Effector memory CD8-positive, alpha-beta T cell (primary cell): ENCODE measurements around the gene LRRC42.
A peak's percentile ranks its signal among the peaks of the same experiment; 100 is the strongest.

ENCODE experiments used
- ATAC-seq: fragments of 150-1000 bp; cut with Tn5 transposase; replicated peaks from 2 replicates; pipeline ENCODE4 v1.10.0; 2021; ENCODE audit warnings: mild to moderate bottlenecking, moderate library complexity
- DNase-seq, 3 experiments: peaks; one replicate each; pipeline ENCODE4 v3.0.0; 2021
- H3K27ac Mint-ChIP-seq, 2 donors: one replicate each; pipeline ENCODE4 v1.8.0; 2022; ENCODE audit warnings: mild to moderate bottlenecking in 2 of 2, mixed read lengths in 2 of 2, moderate library complexity in 2 of 2
- H3K27me3 Mint-ChIP-seq, 2 donors: one replicate each; pipeline ENCODE4 v1.8.0; 2022; ENCODE audit warnings: mixed read lengths in 2 of 2
- H3K36me3 Mint-ChIP-seq: one replicate; pipeline ENCODE4 v1.8.0; 2022; ENCODE audit warnings: mild to moderate bottlenecking, moderate library complexity, mixed read lengths; ENCODE audit not compliant: insufficient read depth
- H3K4me1 Mint-ChIP-seq, 2 donors: one replicate each; pipeline ENCODE4 v1.8.0; 2022; ENCODE audit warnings: low read depth in 2 of 2, mixed read lengths in 2 of 2
- H3K4me3 Mint-ChIP-seq, 2 donors: one replicate each; pipeline ENCODE4 v1.8.0; 2022; ENCODE audit warnings: mild to moderate bottlenecking in 2 of 2, mixed read lengths in 2 of 2, moderate library complexity in 2 of 2
- H3K9me3 Mint-ChIP-seq, 2 donors: one replicate each; pipeline ENCODE4 v1.8.0; 2022; ENCODE audit warnings: mixed read lengths in 2 of 2
- total RNA-seq, 9 experiments: gene quantifications; one replicate each; lab custom pipeline; 2026; lab: John Stamatoyannopoulos, UW

LRRC42 gene
- total RNA-seq = 7.9 to 26.2 (median 13.2) reads per million in 9 experiments

GRCh38 chr1:53946252-53947171 lies at the start of gene LRRC42:
TSS of gene LRRC42 (plus strand) at chr1:53946350. CDS start at chr1:53952000, 5,650 bp downstream.
- Mint-ChIP-seq H3K9me3 (no peaks in the 10 kb centered on the region), H3K4me3 (peak within 1 kb of the TSS; percentile 93 to 98), H3K27me3 (no peaks in the 10 kb centered on the region), H3K27ac (peak within 1 kb of the TSS; percentile 96 to 97), H3K4me1 (peaks cover 29 to 36% of the 10 kb centered on the region in 2 donors), H3K36me3 (peaks cover 14% of the 10 kb centered on the region)
- ATAC-seq (peak; percentile 63), DNase-seq (no peak)

GRCh38 chr1:53896635-53897229 lies 49.4 kb upstream of the LRRC42 start:
- Mint-ChIP-seq H3K9me3 (no peaks in the 10 kb centered on the region), H3K4me3 (no peak overlapping the region), H3K27me3 (peaks cover 0 to 7% of the 10 kb centered on the region in 2 donors)

DNA sequence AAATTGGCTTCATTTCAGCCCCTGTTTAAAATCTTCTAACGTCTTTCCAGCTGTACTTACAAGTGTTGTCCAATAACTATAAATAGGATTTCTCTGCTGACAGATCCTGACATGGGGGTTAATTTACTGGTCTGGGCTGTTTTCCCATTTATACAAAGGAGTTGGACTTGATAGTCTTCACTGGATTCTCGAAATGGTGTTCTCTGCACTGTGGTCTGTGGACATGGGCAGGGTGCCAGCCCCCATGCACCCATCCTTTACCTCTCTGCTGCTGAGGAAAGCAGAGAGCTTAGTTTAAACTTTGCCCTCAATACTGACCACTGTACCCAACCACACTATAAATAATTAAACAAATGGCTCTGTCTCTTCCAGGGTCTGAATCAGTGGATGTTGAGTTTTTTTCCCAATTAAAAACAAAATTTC lies 46.9 kb upstream of the LRRC42 start:
- DNase-seq (no peak), ATAC-seq (no peak)
- Mint-ChIP-seq H3K4me1 (no peaks in the 10 kb centered on the region), H3K9me3 (no peaks in the 10 kb centered on the region), H3K4me3 (no peak overlapping the region), H3K27ac (no peak overlapping the region), H3K36me3 (no peaks in the 10 kb centered on the region), H3K27me3 (peaks cover 0 to 7% of the 10 kb centered on the region in 2 donors)

More at GRCh38 chr1:53896635-53897229, 49.4 kb upstream of the LRRC42 start:
- Mint-ChIP-seq H3K27ac (no peak overlapping the region), H3K4me1 (no peaks in the 10 kb centered on the region), H3K36me3 (no peaks in the 10 kb centered on the region)
- DNase-seq (no peak), ATAC-seq (no peak)

DNA sequence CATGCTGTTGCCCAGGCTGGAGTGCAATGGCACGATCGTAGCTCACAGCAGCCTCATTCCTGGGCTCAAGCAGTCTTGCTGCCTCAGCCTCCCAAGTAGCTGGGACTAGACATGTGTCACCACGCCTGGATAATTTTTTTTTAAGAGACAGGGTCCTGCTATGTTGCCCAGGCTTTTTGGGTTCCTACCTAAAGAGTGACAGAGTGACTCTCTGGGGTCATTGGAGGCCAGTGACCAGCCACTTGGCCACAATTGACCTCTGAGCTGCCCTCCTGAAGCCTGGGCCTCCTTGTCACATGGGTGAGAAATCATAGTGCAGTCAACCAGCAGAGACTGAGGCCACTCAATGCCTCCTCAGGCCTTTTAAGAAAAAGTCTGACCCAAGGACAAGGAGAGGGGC lies 46.4 kb upstream of the LRRC42 start:
- Mint-ChIP-seq H3K27me3 (peaks cover 0 to 7% of the 10 kb centered on the region in 2 donors), H3K4me3 (no peak overlapping the region), H3K4me1 (no peaks in the 10 kb centered on the region), H3K27ac (no peak overlapping the region), H3K9me3 (no peaks in the 10 kb centered on the region), H3K36me3 (no peaks in the 10 kb centered on the region)
- no peak for DNase-seq
- ATAC-seq = no peak

DNA sequence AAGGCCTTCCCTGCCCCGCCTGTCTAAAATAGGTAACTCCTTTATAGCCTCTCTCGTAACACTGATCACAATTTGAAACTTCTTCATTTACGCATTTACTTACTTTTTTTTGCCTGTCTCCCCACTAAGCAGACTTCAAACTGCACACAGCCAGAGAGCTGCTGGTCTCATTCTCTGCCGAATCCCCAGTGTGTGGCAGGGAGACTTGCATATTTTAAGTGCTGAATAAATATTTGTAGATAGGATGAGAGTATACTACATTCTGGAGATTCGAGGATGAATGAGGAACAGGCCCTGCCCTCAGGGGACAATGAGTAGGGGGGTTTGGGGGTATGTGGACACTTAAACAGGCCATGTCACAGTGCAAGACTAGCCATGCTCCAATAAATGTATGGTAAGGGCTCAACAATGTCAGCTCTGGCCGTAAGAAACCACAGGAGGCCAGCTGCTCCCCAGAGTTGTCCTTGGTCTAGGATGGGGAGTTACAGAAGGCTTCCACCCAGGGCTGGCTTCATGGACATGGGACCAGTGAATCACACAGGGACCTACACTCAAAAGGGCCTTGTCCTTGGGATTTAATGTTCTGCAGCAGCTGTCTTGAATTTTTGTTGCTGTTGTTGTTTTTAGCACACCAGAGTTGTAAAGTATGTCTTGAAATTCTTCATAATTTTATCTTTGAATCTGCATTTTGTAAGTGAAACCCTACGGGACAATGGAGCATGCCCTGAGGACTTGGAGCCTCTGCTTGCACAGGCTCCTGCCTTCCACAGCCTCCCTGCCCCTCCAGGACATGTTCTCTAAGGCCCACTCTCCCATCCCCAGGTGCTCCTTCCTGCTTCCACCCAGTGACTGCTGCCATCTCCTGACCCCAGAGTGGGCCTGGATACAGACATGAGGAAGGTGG lies 43.7 kb upstream of the LRRC42 start:
- Mint-ChIP-seq H3K4me3 (no peak overlapping the region), H3K4me1 (no peaks in the 10 kb centered on the region), H3K27me3 (no peaks in the 10 kb centered on the region), H3K9me3 (no peaks in the 10 kb centered on the region), H3K27ac (peak overlapping the region in 1 of 2 donors; percentile 22), H3K36me3 (no peaks in the 10 kb centered on the region)
- no peak for ATAC-seq
- no peak for DNase-seq

DNA sequence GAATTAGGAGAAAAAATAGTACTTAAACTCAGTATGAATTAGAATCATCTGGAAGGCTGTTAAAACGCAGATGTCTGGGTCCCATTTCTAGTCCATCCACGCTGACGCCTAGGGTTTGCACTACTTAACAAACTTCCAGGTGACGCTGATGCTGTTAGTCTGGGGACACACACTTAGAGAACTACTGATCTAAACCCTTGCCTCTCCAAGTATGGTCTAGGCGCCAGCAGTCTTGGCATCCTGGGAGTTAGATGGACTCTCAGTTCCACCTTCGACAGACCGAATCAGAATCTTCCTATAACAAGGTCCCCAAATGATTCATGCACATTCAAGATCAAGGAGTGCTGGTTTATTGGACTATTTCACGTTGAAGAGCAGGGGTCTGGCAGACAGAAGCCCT lies 40.6 kb upstream of the LRRC42 start:
- H3K27ac Mint-ChIP-seq = no peak overlapping the region
- H3K4me3 Mint-ChIP-seq = no peak overlapping the region
- DNase-seq = no peak

DNA sequence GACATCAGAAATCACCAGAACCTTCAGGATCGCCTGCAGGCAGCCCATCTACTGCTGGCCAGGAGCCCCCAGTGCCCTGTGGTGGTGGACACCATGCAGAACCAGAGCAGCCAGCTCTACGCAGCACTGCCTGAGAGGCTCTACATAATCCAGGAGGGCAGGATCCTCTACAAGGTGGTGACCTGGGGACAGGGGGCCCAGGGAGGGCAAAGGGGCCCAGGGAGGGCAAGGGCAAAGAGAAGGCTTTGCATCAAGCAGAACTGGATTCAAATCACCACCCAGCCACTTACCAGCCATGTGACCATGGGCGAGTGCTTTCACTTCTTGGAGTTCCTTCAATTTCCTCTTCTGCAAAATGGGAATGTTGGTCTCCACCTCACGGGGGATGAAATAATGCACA lies 40.0 kb upstream of the LRRC42 start:
- Mint-ChIP-seq H3K36me3 (no peaks in the 10 kb centered on the region), H3K4me1 (no peaks in the 10 kb centered on the region), H3K9me3 (no peaks in the 10 kb centered on the region), H3K27me3 (no peaks in the 10 kb centered on the region), H3K4me3 (no peak overlapping the region), H3K27ac (no peak overlapping the region)
- DNase-seq (no peak), ATAC-seq (no peak)

More for the DNA sequence above, 40.6 kb upstream of the LRRC42 start:
- Mint-ChIP-seq H3K4me1 (no peaks in the 10 kb centered on the region), H3K36me3 (no peaks in the 10 kb centered on the region), H3K27me3 (no peaks in the 10 kb centered on the region), H3K9me3 (no peaks in the 10 kb centered on the region)
- ATAC-seq = no peak

GRCh38 chr1:53909946-53910345 lies 36.2 kb upstream of the LRRC42 start:
- no peaks in the 10 kb centered on the region for H3K36me3 Mint-ChIP-seq
- DNase-seq = no peak
- H3K27me3 Mint-ChIP-seq = no peaks in the 10 kb centered on the region
- no peak overlapping the region for H3K4me3 Mint-ChIP-seq
- no peak for ATAC-seq
- H3K9me3 Mint-ChIP-seq = no peaks in the 10 kb centered on the region
- H3K4me1 Mint-ChIP-seq = no peaks in the 10 kb centered on the region
- no peak overlapping the region for H3K27ac Mint-ChIP-seq

DNA sequence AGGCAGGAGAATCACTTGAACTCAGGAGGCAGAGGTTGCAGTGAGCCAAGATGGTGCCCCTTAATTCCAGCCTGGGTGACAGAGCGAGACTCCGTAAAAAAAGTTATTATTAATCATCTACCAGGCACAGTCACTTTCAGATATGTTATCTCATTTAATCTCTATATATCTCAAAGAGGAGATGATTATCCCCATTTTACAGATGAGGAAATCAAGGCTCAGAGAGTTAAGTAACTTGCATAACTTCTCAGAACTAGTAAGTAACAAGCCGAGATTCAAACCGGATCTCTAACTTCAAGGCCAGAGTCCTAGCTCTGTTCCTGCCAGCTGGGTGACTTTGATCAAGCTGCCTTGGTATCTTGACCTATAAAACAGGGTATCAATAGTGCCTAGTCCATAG lies 34.7 kb upstream of the LRRC42 start:
- ATAC-seq (no peak), DNase-seq (no peak)
- no peak overlapping the region for H3K27ac Mint-ChIP-seq
- no peaks in the 10 kb centered on the region for H3K36me3 Mint-ChIP-seq
- H3K9me3 Mint-ChIP-seq = no peaks in the 10 kb centered on the region
- H3K4me1 Mint-ChIP-seq = no peaks in the 10 kb centered on the region
- no peak overlapping the region for H3K4me3 Mint-ChIP-seq
- H3K27me3 Mint-ChIP-seq = no peaks in the 10 kb centered on the region

- DNase-seq (no peak), ATAC-seq (no peak)
- no peaks in the 10 kb centered on the region for H3K9me3 Mint-ChIP-seq
- H3K36me3 Mint-ChIP-seq = no peaks in the 10 kb centered on the region
- no peaks in the 10 kb centered on the region for H3K27me3 Mint-ChIP-seq
- no peak overlapping the region for H3K4me3 Mint-ChIP-seq
- peak overlapping the region; percentile 31 to 57 for H3K27ac Mint-ChIP-seq
- H3K4me1 Mint-ChIP-seq = peaks cover 0 to 3% of the 10 kb centered on the region in 2 donors
Measured at GRCh38 chr1:53913352-53914033, 32.7 kb upstream of the LRRC42 start.

DNA sequence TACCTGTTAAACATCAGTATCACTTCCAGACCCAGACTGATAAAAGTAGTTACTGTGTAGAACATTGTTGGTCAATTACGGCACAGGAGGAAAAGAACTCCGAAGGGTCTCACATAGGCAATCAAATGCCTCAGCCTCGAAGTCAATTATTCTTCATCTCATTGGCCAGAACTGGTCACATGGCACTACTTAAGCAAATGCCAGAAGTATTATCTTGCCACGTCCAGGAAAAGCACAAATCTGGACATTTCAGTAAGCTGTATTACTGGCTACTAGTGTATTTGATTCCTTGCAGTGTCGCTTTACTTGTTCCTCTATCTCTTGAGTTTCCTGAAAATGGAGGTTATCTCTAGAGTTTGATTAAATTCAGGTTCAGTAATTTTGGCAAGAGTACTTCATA lies 27.8 kb upstream of the LRRC42 start:
- peak overlapping the region in 1 of 2 donors; percentile 80 for H3K27ac Mint-ChIP-seq
- no peak for DNase-seq
- no peak overlapping the region for H3K4me3 Mint-ChIP-seq
- H3K9me3 Mint-ChIP-seq = no peaks in the 10 kb centered on the region
- ATAC-seq = no peak
- H3K27me3 Mint-ChIP-seq = no peaks in the 10 kb centered on the region
- H3K36me3 Mint-ChIP-seq = peaks cover 24% of the 10 kb centered on the region
- peaks cover 3 to 21% of the 10 kb centered on the region in 2 donors for H3K4me1 Mint-ChIP-seq

- H3K4me1 Mint-ChIP-seq = peaks cover 3 to 21% of the 10 kb centered on the region in 2 donors
- DNase-seq (no peak), ATAC-seq (no peak)
- H3K27me3 Mint-ChIP-seq = no peaks in the 10 kb centered on the region
- no peak overlapping the region for H3K4me3 Mint-ChIP-seq
- peaks cover 37% of the 10 kb centered on the region for H3K36me3 Mint-ChIP-seq
- H3K27ac Mint-ChIP-seq = peak overlapping the region; percentile 75
- H3K9me3 Mint-ChIP-seq = no peaks in the 10 kb centered on the region
Measured at GRCh38 chr1:53919675-53920066, 26.5 kb upstream of the LRRC42 start.
